Measurements from ENCODE around the gene SLC23A2.
"Not testable (repeated sequence)": the region's sequence is repeated elsewhere in the genome, so short reads cannot be mapped to it uniquely, and the experiment has no call there.

SLC23A2 gene

GRCh38 chr20:5001174-5002076 is at the start of gene SLC23A2:
SLC23A2 (minus strand) TSS chr20:5001510; CDS start chr20:4932562, 68,948 bp downstream.
- DNase-seq: no peak

- DNase-seq: no peak
Measured at GRCh38 chr20:5046656-5047339, 45.5 kb upstream of the SLC23A2 start.

DNA sequence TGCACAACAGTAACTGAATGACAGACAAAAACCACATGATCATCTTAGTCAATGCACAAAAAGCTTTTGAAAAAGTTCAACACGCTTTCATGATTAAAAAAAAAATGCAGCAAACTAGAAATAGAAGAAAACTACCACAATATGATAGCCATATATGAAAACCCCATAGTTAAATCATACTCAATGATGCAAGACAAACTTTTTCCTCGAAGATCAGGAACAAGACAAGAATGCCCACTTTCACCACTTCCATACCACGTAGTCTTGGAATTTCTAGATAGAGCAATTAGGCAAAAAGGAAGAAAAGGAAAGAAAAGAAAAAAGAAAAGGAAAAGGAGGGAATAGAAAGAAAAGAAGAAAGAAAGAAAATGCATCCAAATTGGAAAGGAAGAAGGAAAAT is 44.6 kb upstream of the SLC23A2 start:
- no peak for DNase-seq

GRCh38 chr20:5044075-5044620 is 42.8 kb upstream of the SLC23A2 start:
- DNase-seq: no peak

DNA sequence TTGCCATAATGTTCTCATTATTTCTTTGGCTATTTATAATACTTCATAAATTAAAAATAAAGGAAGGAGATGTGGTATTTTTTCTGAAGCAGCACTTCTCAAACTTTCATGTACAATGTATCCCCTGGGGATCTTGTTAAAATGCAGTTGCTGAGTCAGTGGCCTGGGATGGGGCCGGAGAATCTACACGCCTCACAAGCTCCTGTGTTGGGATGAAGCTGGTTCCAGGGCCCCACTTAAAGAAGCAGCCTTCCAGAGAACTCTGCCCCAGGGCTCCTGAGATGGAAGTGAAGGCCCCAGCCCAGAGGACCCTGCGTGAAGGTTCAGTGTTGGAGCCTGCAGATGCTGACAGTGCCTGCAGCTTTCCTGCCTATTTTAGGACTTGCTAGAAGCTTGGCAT is 40.1 kb upstream of the SLC23A2 start:
- no peak for DNase-seq

DNA sequence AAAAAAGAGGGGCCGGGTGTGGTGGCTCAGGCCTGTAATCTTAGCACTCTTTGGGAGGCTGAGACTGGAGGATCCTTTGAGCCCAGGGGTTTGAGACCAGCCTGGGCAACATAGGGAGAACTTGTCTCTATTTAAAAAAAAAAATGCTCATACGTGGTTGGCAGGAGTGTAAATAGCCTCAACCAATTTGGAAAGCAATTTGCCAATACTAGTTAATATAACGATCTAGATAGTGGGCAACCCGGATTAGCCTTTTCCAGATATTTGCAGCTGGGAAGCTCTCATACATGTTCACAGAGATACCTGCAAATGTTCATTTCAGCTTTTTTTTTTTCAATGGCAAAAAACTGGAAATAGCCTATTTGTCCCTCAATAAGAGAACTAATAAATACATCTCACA is 39.0 kb upstream of the SLC23A2 start:
- DNase-seq: no peak

GRCh38 chr20:5039889-5040288 is 38.6 kb upstream of the SLC23A2 start:
- no peak for DNase-seq

- no peak for DNase-seq
Measured at GRCh38 chr20:5039255-5039657, 37.9 kb upstream of the SLC23A2 start.

GRCh38 chr20:5036828-5037227 is 35.5 kb upstream of the SLC23A2 start:
- DNase-seq: no peak

DNA sequence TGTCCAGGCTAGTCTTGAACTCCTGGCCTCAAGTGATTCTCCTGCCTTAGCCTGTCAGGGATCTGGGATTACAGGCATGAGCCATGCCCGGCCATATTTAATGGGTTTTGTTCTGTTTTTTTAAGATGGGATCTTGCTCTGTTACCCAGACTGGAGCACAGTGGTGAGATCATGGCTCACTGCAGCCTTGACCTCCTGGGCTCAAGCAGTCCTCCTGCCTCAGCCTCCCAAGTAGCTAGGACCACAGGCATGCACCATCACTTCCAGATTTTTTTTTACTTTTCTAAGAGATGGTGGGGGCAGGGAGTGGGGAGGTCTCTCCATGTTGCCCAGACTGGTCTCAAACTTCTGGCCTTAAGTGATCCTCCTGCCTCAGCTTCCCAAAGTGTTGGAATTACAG is 34.2 kb upstream of the SLC23A2 start:
- DNase-seq: not testable (repeated sequence)

GRCh38 chr20:5033566-5033965 is 32.3 kb upstream of the SLC23A2 start:
- no peak for DNase-seq

DNA sequence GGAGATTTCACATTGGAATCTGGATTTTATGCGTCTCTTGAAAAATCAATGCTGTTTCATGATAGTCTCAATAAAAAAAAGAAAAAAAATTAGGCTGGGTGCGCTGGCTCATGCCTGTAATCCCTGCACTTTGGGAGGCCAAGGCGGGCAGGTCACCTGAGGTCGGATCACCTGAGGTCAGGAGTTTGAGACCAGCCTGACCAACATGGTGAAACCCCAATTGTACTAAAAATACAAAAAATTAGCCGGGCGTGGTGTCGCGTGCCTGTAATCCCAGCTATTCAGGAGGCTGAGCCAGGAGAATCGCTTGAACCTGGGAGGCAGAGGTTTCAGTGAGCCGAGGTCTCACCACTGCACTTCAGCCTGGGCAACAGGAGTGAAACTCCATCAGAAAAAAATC is 30.4 kb upstream of the SLC23A2 start:
- DNase-seq: not testable (repeated sequence)

DNA sequence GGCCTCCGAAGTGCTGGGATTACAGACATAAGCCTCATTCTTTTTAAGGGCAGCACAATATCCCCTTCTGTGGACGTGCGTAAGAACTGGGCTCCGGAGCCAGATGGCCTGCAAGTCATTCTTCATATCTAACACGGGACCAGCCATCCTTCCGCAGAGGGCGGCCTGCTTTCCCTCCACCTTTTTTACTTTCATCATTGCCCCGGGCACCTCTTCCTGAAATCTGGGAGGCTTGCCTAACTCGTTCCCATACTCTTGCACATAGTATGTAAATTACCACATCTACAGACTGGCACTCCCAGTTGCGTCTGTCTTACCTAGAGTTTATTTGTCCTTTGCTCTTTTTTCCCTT is 29.9 kb upstream of the SLC23A2 start:
- no peak for DNase-seq

DNA sequence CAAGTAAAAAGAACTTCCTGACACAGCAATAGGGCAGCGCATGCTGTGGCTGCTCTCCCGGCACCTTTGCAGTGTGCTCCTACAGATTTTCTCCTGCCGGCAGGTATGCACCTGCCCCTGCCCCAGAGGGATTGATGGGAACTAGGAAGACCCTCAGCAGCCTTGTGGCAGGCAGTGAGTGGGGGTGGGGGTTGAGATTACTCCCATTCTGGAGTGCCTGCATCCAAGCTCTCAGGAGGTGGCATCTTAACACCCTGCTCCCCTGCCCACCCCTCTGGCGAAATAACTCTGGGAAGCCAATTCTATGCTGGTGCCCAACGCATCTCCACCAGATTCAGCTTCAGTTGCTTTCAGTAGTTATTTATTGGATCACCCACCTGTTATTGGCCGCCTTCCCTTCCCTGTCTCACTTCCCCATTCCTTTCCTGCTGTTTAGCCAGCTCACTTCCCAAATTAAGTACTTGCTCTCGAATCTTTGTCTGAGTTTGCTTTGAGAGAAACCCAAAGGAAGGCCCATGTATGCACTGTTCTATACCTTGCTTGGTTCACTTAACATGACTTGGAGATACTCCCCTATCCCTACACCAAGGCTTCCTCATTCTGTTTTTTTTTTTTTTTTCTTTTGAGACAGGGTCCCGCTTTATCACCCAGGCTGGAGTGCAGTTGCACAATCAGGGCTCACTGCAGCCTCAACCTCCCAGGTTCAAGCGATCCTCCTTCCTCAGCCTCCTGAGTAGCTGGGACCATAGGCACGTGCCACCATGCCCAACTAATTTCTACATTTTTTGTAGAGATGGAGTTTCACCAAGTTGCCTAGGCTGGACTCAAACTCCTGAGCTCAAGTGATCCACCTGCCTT is 29.3 kb upstream of the SLC23A2 start:
- no peak for DNase-seq

GRCh38 chr20:5028258-5029059 is 27.1 kb upstream of the SLC23A2 start:
- not testable (repeated sequence) for DNase-seq

DNA sequence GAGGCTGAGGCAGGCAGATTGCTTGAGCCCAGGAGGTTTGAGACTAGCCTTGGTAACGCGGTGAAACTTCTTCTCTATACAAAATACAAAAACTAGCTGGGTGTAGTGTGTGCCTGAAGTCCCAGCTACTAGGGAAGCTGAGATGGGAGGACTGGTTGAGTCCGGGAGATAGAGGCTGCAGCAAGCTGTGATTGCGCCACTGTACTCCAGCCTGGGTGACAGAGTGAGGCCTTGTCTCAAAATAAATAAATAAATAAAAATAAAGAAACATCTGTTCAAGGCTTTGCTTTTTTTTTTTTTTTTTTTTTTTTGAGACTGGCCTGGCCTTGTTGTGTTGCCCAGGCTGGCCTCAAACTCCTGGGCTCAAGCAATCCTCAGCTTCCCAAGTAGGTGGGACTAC is 23.7 kb upstream of the SLC23A2 start:
- DNase-seq: no peak

DNA sequence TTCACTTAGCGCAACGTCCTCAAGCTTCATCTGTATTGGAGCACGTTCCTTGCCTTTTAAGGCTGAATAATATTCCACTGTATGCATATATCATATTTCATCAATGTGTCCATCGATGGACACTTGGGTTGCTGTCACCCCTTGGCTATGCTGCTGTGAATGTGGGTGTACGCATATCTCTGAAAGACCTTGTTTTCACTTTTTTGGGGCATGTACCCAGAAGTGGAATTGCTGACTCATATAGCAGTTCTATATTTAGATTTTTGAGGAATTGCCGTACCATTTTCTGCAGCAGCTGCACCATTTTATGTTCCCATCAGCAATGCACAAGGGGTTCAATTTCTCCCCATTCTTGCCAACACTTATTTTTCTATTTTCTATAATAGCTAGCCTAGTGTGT is 22.8 kb upstream of the SLC23A2 start:
- no peak for DNase-seq

- not testable (repeated sequence) for DNase-seq
Measured at GRCh38 chr20:5023171-5023570, 21.9 kb upstream of the SLC23A2 start.

DNA sequence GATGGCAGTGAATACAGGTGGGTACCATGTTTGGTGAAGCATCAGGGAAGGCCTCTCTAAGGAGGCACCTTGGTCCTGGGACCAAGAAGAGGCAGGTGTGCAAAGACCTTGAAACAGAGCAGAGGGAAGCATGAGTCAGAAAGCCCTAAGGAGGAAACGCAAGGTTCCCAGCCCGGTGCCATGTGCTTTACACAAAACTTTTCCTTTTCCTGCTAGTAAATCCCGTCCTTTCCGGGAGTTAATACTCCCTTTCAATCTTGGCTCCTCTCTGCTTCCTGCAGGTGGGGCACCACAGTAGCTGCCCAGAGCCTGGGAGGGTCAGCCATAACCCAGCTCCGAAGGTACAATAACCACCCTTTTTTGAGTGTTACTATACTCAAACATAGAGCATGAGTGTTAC is 19.4 kb upstream of the SLC23A2 start:
- no peak for DNase-seq

DNA sequence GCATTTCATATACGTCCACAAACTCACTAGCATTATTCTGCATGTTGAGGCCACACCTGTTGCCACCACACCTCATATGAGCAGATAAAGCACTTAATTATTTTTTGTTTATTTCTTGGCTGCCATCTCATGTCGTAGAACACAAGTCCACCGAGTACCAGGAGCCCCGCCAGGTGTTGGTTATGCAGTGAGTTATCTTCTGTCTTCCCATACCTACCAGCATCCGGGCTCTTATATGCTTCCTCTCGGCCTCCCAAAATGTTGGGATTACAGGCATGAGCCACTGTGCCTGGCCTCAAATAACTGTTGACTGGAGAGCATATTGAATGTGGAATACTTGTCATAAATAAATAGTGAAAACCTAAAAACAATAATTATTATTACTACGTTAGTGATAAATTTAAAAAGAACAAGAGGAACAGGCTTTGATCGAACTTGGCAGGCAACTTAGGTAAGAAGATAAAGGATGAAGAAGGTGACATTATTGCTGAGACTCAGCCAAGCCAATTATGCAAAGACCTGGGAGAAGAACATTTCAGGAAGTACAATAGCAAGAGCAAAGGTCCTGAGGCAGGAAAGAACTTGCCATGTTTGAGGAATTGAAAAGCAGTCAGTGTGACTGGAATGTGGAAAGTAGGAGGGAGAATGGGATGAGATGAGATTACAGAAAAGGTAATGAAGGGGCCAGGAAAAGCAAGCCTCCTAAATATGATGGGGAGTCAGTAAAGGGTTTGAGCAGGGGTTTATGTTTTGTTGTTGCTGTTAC is 12.6 kb upstream of the SLC23A2 start:
- DNase-seq: no peak

- DNase-seq: no peak
Measured at GRCh38 chr20:5008759-5009158, 7.4 kb upstream of the SLC23A2 start.
